GM23338 (cell line): ENCODE results near the gene VEZT. TPM values are rescaled to one million over a fixed set of nuclear protein-coding genes. Genes with fewer than 3 reads are reported as not detected.
"Not testable (repeated sequence)": the region's sequence is repeated elsewhere in the genome, so short reads cannot be mapped to it uniquely, and the experiment has no call there.

Experiments used
- ATAC-seq: fragments of 200-7000 bp; cut with Tn5 transposase; 3 replicates; pipeline ENCODE4 v1.9.1; 2020
- DNase-seq: peaks from one replicate; pipeline ENCODE4 v3.0.0-alpha.2; 2015; ENCODE audit warnings: low spot score
- H2AFZ ChIP-seq: fragments of 200-600 bp; sonication (generic); 2 replicates; pipeline ENCODE4 v1.8.0; 2016; ENCODE audit warnings: antibody characterized with exemption, mild to moderate bottlenecking, moderate library complexity
- H3F3A ChIP-seq: fragments of 200-600 bp; sonication (generic); replicated peaks from 2 replicates; pipeline ENCODE4 v1.8.0; 2017; ENCODE audit warnings: antibody characterized with exemption, mixed run types, low read depth
- H3K27ac ChIP-seq: fragments of 200-600 bp; sonication (generic); 2 replicates; pipeline ENCODE4 v1.6.1; 2016; ENCODE audit warnings: low read depth
- H3K27me3 ChIP-seq: fragments of 200-600 bp; sonication (generic); 2 replicates; pipeline ENCODE4 v1.8.0; 2016; ENCODE audit warnings: mild to moderate bottlenecking, mixed run types, moderate library complexity; ENCODE audit not compliant: insufficient read depth
- H3K36me3 ChIP-seq: fragments of 200-600 bp; sonication (generic); 2 replicates; pipeline ENCODE4 v1.8.0; 2016; ENCODE audit warnings: mild to moderate bottlenecking; ENCODE audit not compliant: insufficient read depth
- H3K4me1 ChIP-seq: fragments of 200-600 bp; sonication (generic); 2 replicates; pipeline ENCODE4 v1.8.0; 2016; ENCODE audit warnings: mild to moderate bottlenecking, moderate library complexity; ENCODE audit not compliant: insufficient read depth
- H3K4me2 ChIP-seq: fragments of 200-600 bp; sonication (generic); 2 replicates; pipeline ENCODE4 v1.7.1; 2017; ENCODE audit warnings: mixed run types
- H3K4me3 ChIP-seq: fragments of 200-600 bp; sonication (generic); 2 replicates; pipeline ENCODE4 v1.6.1; 2016; ENCODE audit warnings: mixed run types
- H3K79me2 ChIP-seq: fragments of 200-600 bp; sonication (generic); replicated peaks from 2 replicates; pipeline ENCODE4 v1.8.0; 2017; ENCODE audit warnings: mild to moderate bottlenecking; ENCODE audit not compliant: insufficient read depth
- H3K9me2 ChIP-seq: fragments of 200-600 bp; sonication (generic); 2 replicates; pipeline ENCODE4 v1.8.0; 2017; ENCODE audit not compliant: insufficient read depth
- H4K20me1 ChIP-seq: fragments of 200-600 bp; sonication (generic); replicated peaks from 2 replicates; pipeline ENCODE4 v1.8.0; 2017; ENCODE audit warnings: mild to moderate bottlenecking; ENCODE audit not compliant: insufficient read depth
- H3K27ac Mint-ChIP-seq: 2 replicates; pipeline ENCODE4 v1.8.0; 2020; ENCODE audit warnings: inconsistent platforms, mild to moderate bottlenecking, moderate library complexity, mixed read lengths
- H3K27me3 Mint-ChIP-seq: 3 replicates; pipeline ENCODE4 v1.8.0; 2022; ENCODE audit warnings: low read depth, mild to moderate bottlenecking, moderate library complexity, mixed read lengths, inconsistent platforms; ENCODE audit not compliant: insufficient read depth, poor library complexity
- H3K36me3 Mint-ChIP-seq: 3 replicates; pipeline ENCODE4 v1.8.0; 2021; ENCODE audit warnings: low read depth, mild to moderate bottlenecking, inconsistent platforms, moderate library complexity, mixed read lengths
- H3K4me1 Mint-ChIP-seq: 3 replicates; pipeline ENCODE4 v1.8.0; 2020; ENCODE audit warnings: mild to moderate bottlenecking, inconsistent platforms, mixed read lengths
- H3K4me3 Mint-ChIP-seq: 3 replicates; pipeline ENCODE4 v1.8.0; 2021; ENCODE audit warnings: moderate library complexity, mild to moderate bottlenecking, inconsistent platforms, mixed read lengths
- H3K9me3 Mint-ChIP-seq: 3 replicates; pipeline ENCODE4 v1.8.0; 2020; ENCODE audit warnings: moderate library complexity, mild to moderate bottlenecking, inconsistent platforms, mixed read lengths
- ETS1 ChIP-seq: IDR thresholded peaks from 2 replicates; pipeline ENCODE4 v1.6.1; 2016; ENCODE audit warnings: antibody characterized with exemption
- EZH2phosphoT487 ChIP-seq: fragments of 200-600 bp; sonication (generic); IDR thresholded peaks from one replicate; pipeline ENCODE4 v1.8.1; 2018; ENCODE audit warnings: antibody characterized with exemption; ENCODE audit not compliant: unreplicated experiment
- NANOG ChIP-seq: IDR thresholded peaks from 2 replicates; pipeline ENCODE4 v1.6.1; 2016; ENCODE audit warnings: antibody characterized with exemption, borderline replicate concordance
- ZNF462 ChIP-seq: fragments of 250-450 bp; sonication (Bioruptor Pico); IDR thresholded peaks from 2 replicates; pipeline ENCODE4 v1.5.0; 2020; ENCODE audit warnings: mild to moderate bottlenecking, moderate library complexity
- polyA plus RNA-seq: library from polyadenylated mRNA; unstranded; fragments of >200 nt; fragmentation: Nextera tagmentation; extraction: Ambion mirVana; gene quantifications from 2 replicates; pipeline ENCODE4 v1.2.1, GENCODE V29; 2016
- total RNA-seq: library from RNA; depleted of rRNA; stranded (reverse); fragments of >200 nt; shearing (Covaris generic); gene quantifications from 2 replicates; pipeline ENCODE4 v1.2.3, GENCODE V29; 2014

VEZT gene
- total and polyA plus RNA-seq, 2 experiments from 2014 or later: 34.2 to 51.5 TPM

GRCh38 chr12:95240556-95240955 is 22.9 kb downstream of the VEZT start (continued):
- TF ChIP-seq ZNF462 (CRISPR knock-in tag) (no peak), ETS1 (no peak), EZH2phosphoT487 (no peak), NANOG (no peak)

GRCh38 chr12:95241138-95241537 is 23.5 kb downstream of the VEZT start:
- H3K36me3 ChIP-seq, H3K27ac ChIP-seq, H3K27me3 ChIP-seq, H3F3A ChIP-seq, H3K9me3 Mint-ChIP-seq, H3K4me1 ChIP-seq, DNase-seq, H3K9me2 ChIP-seq, H3K27ac Mint-ChIP-seq, ATAC-seq, H3K4me1 Mint-ChIP-seq, H2AFZ ChIP-seq, H3K4me3 Mint-ChIP-seq, H3K4me2 ChIP-seq, H3K27me3 Mint-ChIP-seq, H3K4me3 ChIP-seq: not testable (repeated sequence)
- Histone ChIP-seq H4K20me1 (peaks cover 15% of the 10 kb centered on the region; the same call in 1 of the 2 replicates), H3K79me2 (peaks cover 98% of the 10 kb centered on the region)
- H3K36me3 Mint-ChIP-seq: peaks cover 47% of the 10 kb centered on the region
